Non-pigmented ciliary epithelial cell (primary cell): ENCODE results near the gene CCDC170.
"Not testable (repeated sequence)": the region's sequence is repeated elsewhere in the genome, so short reads cannot be mapped to it uniquely, and the experiment has no call there.

Experiments used
- DNase-seq: peaks from one replicate; pipeline ENCODE4 v3.0.0-alpha.2; 2010; ENCODE audit warnings: low read depth

The CCDC170 gene, protein sequence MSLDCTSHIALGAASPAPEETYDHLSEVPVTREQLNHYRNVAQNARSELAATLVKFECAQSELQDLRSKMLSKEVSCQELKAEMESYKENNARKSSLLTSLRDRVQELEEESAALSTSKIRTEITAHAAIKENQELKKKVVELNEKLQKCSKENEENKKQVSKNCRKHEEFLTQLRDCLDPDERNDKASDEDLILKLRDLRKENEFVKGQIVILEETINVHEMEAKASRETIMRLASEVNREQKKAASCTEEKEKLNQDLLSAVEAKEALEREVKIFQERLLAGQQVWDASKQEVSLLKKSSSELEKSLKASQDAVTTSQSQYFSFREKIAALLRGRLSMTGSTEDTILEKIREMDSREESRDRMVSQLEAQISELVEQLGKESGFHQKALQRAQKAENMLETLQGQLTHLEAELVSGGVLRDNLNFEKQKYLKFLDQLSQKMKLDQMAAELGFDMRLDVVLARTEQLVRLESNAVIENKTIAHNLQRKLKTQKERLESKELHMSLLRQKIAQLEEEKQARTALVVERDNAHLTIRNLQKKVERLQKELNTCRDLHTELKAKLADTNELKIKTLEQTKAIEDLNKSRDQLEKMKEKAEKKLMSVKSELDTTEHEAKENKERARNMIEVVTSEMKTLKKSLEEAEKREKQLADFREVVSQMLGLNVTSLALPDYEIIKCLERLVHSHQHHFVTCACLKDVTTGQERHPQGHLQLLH

DNA sequence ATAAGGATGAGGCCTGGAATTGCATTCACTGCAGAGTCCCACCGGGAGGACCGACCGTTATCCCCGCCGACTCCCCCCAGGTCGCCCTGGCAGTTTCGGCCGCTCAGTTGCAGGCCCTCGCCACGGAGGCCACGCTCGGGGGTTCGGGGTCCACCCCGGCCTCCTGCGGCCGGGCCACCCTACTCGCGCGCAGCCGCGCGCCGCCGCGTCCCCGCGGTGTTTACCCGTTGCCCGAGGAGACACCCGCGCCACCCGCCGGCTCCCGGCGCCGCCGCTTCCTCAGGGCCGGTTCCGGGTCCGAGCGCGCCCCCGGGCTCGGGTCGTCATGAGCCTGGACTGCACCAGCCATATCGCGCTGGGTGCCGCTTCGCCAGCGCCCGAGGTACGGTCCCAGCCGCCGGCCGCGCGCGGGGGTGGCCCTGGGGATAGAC lies at the start of gene CCDC170:
Gene CCDC170, plus strand, starts transcription at position 214 of the 431 bp plus-strand sequence. Its CDS starts 112 bp downstream, at position 326.
- no peak for DNase-seq

GRCh38 chr6:151445482-151445881 lies 48.3 kb upstream of the CCDC170 start:
- peak; percentile 94 for DNase-seq

- DNase-seq, result no peak
Observed at GRCh38 chr6:151447237-151447636, 46.6 kb upstream of the CCDC170 start.

DNA sequence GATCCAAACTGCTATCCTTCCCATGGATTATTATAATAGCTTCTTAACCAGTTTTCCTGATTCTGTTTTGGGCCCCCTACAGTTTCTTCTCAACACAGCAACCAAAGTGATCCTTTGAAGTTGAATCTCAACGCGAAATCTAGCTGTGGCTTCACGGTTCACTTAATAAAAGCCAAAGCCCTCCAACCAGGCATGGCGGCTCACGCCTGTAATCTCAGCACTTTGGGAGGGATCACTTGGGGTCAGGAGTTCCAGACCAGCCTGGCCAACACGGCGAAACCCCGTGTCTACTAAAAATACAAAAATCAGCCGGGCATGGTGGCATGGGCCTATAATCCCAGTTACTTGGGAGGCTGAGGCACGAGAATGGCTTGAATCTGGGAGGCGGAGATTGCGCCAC lies 45.2 kb upstream of the CCDC170 start:
- DNase-seq, result no peak

GRCh38 chr6:151450928-151451327 lies 42.9 kb upstream of the CCDC170 start:
- DNase-seq, result not testable (repeated sequence)

GRCh38 chr6:151451417-151451949 lies 42.3 kb upstream of the CCDC170 start:
- DNase-seq, result no peak

DNA sequence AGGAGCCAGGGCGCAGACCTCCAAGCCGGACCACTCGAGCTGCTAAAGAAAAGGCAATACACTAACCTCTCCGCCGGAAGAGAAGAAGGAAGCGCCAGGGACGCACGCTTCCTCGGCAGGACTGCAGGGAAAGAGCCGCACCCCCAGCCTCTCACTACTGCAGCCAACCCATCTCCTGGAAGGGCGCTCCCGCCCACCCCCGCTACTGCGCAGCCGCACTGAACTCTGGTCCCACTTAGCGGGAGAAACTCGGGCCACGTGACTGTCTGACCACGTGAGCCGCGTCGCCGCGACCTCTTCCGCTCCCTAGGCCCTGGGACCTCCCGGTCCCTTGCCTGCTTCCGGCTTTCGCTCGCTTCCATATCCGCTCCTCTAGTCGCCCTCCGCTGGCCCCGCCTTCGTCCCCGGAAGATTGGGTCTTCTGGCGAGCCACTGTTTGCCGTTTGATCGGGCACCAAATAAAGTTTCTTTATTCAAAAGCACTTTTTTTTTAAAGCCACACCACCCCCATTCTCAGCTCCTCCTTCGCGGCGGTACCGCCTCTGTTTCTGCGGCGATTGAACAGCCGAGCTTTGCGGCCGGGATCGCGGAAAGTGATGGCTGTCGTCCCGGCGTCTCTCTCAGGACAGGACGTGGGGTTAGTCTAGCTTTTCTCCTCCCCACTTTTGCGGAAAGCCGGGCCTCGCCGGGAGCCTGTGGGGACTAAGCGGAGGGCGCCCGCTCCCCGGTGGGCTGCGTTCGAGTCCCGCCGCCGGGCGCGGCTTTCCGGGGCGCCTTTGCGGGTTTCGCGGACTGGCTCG lies 41.7 kb upstream of the CCDC170 start, which contains the start of gene RMND1:
Gene RMND1, minus strand, starts transcription at position 177 of the 800 bp plus-strand sequence. CDS start 6,315 bp downstream, outside the sequence.
- peak; percentile 99 for DNase-seq

DNA sequence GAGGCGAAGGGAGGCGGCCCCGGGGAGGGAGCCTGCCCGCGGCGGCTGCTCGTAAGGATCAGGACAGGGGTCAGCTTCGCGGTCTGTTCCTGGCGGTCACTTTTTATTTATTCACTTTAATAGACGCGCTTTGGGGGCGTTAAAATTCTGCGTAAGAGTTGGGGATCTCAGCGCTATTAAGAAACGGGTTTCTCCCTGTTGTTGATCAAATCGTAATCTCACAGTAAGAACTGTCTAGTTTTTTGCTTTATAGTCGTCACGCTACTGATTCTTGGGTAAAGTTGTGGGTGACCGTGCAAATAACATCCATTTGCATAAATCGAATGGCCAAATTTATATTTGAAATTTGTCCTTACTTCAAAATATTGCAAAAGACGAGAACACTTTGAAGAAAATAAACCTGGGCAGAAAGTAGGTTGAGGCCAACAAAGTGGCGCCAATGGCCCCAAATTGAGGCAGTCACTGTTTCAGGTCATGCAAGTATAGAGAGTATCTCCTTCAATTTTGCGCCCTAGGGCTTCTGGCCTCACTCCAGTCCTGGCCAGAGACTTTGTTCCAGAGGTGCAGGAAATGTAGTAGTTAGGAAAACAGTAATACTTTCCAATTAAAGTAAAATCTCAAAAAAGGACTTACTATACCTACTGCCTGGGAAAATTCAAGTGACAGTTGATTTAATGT lies 40.9 kb upstream of the CCDC170 start:
- DNase-seq, result no peak

DNA sequence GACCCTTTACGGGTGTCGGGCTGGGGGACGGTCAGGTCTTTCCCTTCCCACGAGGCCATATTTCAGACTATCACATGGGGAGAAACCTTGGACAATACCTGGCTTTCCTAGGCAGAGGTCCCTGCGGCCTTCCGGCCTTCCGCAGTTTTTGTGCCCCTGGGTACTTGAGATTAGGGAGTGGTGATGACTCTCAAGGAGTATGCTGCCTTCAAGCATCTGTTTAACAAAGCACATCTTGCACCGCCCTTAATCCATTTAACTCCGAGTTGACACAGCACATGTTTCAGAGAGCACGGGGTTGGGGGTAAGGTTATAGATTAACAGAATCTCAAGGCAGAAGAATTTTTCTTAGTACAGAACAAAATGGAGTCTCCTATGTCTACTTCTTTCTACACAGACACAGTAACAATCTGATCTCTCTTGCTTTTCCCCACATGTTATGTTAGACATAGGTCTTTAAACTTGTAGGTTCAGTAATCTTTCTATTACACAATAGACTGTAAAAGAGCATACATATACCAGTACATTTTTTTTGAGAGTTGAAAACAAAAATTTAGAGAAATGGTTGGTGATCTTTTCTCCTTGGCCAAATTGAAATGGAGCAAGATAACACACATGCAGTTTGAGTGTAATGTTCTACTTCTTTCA lies 37.9 kb upstream of the CCDC170 start:
- not testable (repeated sequence) for DNase-seq

DNA sequence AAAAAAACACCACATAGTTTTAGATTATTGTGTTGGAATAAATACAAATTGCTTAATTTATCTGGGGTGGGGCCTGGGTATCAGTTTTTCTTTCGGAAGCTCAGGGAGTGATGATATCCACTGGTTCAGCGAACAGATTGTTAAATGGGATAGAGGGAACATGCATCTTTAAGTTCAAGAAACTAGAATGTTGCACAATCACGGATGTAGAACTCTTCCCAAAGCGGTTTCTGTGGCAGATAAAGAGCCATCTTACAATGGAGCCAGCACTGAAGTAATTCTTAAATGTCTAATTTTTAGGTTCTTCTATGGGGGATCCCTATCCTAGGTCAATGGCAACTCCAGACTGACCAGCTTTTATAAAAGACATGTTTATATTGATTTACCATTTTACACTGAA lies 32.1 kb upstream of the CCDC170 start:
- no peak for DNase-seq

DNA sequence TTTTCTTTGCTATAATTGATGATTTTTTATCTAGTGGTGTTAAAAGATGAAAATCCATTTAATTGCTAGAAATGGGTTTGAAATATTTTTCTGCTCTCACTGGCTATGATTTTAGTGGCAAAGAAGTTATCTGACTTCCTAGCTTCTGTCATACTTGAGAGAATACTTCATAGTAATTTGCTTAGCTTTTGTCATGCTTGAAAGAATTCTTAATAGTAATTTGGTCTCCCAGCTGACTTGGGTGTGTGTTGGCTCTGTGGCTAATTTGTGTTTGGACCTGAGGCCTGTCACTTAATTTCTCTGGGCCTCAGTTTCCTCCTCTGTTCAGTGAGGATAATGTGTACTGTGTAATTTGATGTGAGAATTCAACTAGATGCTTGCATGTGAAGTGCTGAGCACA lies 29.1 kb upstream of the CCDC170 start:
- DNase-seq, result no peak

DNA sequence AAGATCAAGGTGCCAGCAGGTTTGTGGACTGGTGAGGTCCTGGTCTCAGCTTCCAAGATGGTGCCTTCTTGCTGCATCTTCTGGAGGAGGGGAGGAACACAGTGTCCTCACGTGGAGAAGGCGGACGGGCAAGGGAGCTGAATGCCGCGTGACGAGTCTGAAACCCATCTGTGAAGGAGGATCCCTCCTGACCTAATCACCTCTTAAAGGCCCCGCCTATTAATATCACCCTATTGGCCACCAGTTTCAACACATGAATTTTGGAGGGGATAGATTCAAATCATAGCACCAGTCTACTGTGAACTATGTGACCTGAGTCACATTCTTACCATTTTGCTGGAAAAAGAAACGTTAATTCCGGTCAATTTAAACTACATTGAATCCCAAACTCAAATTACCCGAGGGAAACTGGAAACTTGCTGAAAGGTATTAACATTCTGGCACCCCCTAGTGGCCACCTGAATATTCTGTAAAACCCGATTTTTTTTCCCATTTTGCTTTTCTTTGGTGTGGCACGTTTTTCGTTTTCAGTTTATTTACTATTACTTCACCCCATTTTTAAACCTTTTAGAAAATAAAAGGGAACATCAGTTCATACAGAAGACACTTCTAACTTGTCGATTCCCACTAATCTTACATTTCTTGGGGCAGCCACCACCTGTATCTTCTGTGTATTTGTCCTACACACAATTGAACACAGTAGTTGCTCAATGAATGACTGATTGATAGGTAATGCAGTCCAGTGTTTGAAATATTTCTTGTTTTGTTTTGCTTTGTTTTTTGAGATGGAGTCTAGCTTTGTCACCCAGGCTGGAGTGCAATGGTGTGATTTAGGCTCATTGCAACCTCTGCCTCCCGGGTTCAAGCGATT lies 17.9 kb upstream of the CCDC170 start:
- DNase-seq, result no peak

DNA sequence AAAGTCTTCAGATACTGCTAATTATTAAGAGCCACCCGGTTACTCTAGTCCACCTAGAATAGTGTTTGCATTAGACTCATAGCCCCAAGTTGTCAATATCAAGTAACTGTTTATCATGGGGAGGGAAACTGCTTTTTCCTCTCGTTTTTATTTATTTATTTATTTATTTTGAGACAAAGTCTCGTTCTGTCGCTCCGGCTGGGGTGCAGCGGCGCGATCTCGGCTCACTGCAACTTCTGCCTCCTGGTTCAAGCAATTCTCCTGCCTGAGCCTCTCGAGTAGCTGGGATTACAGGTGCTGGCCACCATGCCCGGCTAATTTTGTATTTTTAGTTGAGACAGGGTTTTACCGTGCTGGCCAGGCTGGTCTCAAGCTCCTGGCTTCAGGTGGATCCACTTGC lies 16.1 kb upstream of the CCDC170 start:
- DNase-seq, result no peak

- no peak for DNase-seq
Observed at GRCh38 chr6:151478670-151479069, 15.1 kb upstream of the CCDC170 start.

DNA sequence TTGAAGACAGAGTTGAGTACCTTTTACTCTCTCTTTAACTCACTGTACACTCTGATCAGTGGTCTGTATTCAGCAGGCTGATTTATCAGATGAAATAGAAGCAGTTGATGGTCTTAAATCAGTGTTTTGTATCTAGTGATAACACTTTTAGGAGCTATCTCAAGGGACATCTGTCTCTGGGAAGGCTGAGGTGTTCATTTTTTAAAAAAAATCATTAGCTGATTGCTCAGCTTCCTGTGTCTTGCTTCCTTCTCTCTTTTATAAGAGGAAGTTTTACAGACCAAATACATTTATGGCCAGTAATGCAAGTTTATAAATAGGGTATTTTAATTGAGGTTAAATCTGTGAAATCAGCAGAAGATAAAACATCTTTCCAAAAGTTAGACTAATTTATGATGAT lies 12.0 kb upstream of the CCDC170 start:
- no peak for DNase-seq

GRCh38 chr6:151482290-151482689 lies 11.5 kb upstream of the CCDC170 start:
- DNase-seq, result no peak

DNA sequence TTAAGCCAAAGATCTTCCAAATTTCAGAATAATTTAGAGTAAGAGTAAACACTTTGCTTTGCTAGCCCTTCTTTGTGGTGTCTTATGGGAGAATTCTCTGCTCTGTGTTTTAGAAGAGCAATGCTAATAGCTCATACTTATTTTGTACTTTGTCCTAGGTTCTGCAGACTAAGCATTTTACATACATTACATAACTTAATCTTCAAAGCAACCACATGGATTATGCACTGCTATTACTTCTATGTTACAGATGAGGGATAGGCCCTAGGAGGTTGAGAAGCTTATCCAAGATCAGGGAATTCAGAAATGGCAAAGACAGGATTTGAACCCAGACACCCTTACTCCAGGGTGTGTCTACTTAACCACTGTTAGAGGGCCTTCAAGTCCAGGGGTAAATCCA lies 9.8 kb upstream of the CCDC170 start:
- DNase-seq, result no peak

- no peak for DNase-seq
Observed at GRCh38 chr6:151488226-151488625, 5.6 kb upstream of the CCDC170 start.

DNA sequence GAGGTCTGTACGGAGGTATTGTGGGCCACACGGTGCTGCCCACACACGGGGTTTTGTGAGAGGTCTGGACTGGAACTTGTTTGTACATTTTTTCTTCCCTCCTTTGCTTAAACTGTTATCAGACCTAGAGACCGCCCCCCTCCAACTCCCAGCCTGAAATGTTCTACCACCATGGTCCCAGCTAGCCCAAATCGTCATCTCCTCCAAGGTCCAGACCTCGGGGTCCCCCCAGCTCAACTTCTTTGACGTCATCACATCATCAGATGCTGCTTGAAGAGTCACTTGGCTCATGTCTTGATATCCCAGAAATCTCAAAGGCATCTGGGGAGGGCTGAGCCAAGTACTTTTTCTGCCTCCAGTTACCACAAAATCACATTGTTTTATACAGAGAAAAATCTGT lies 2.8 kb upstream of the CCDC170 start:
- no peak for DNase-seq
